HG02623 (cell line): ENCODE measurements around the gene ATP11A.
"Not testable (repeated sequence)": the region's sequence is repeated elsewhere in the genome, so short reads cannot be mapped to it uniquely, and the experiment has no call there.

ENCODE experiments used
- ATAC-seq: cut with Tn5 transposase; IDR thresholded peaks from one replicate; pipeline ENCODE4 v1.9.1; 2021; ENCODE audit warnings: moderate library complexity; ENCODE audit not compliant: unreplicated experiment

ATP11A gene

DNA sequence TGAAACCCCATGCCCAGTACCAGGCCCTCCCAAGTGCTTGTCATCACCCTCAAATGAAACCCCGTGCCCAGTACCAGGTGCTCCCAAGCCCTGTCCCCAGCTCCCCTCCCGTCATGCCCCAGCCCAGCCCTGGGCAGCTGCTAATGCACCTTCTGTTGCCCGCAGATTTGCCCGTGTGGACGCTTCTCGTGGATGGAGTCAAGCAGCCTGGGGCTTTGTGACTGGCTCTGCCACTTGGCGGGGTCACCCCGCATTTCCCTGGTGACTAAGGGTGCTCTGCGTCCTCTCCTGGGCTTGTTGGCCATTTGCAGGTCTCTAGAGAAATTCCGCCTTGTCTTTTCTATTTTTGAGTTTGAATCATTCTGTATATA is 82.7 kb downstream of the ATP11A start:
- no peak for ATAC-seq

DNA sequence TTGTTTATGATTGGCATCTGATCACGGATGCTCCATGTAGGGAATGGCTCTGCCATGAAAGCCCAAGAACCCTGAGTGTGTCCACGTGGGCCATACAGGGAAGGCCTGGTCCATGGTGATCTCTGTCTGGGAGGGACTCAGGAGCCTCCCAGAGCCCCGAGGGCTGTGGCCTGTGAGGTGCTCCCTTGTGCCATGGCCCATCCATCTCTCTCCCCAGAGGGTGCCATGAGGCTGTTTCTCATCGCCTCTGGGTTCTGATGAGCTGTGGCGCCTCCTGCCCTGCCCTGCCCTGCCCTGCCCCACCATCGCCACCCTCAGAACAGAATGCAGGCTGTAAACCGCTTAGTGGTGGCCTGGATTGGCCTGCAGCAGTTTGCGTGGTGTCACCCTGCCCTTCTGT is 83.1 kb downstream of the ATP11A start:
- no peak for ATAC-seq

DNA sequence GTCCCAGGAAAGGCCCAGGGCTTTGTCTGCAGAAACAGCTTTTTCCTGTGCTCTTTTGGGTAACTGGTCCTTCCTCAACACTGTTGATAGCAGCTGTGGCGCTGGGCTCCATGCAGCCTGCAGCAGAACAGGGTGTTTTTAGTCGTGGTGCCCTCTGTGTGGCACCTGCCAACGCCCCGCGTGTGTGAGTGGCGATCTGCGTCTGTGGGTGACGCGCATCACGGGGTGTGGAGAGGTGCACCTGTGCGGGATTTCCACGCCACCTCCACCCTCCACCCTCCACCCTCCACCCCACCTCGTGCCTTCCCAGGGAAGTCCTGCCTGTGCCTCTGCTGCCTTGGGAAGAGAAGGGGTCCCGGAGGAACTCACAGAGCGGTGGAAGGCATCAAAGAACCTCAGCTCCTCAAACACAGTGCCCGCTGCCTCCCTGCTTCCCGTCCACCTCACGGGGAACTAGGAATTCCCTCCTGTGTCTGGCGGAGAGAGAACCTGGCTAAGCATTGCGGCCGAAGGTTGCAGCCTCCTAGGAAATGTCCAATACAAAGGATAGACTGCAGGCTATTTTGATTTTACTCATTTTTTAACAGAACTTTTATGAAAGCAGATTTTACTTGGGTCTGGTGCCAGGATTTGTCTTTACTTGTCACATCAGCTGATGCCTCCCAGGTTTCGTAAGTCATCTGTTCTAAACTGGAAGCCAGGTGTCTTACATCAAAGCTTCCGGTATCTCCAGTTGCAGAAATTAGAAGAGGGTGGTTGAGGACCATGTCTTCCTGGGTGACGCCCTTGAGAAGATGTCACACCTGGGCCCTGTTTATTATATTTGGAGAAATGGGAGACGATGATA is 84.0 kb downstream of the ATP11A start:
- ATAC-seq = no peak

DNA sequence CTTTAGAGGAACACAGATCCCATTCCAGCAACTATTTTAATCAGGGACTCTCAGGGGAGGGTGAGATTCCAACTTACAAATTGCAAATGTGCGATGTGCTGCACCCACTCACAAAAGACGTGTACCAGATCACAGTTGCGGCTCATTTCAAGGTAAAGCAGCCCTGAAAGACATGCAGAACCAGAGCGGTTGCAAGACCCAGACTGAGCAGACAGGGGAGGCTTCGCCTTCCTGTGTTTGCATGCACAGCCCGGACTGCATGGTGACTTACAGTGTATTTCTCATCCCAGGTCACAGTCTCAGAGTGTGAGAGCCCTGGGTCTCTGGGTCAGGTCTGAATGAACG is 84.6 kb downstream of the ATP11A start:
- ATAC-seq = no peak

DNA sequence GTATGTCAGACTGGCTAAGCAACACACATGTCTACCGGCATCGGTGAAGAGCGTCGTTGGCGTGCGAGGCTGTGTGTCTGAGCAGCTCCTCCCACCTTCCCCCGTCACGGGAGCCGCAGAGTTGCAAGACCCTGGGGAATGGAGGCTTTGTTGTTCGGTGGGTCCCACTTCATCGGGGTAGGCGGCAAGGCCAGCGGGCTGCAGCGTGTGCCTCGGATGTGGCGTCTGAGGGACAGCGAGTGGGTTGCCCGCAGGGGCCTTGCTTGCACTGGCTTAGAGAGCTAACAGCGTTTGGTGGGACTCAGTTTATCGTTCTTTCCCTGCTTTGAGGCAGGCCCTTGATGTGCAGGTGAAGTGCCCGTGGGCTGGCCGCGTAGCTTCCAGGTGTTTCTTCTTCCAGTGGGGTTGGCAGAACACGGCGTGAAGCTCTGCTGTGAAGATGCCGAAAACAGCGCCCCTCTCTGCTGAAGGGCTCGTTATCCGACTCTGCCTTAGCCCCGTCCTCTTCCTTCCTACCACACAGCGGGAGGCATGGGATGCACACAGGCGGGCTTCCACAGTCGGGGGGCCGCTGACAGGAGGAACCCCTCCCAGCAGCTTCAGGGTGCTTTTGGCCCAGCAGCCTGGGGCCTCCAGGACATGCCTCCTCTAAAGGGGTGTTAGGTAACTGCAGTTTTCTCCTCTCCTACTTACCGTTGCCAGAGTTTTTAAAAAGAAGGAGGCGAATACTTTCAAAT is 85.2 kb downstream of the ATP11A start:
- no peak for ATAC-seq

DNA sequence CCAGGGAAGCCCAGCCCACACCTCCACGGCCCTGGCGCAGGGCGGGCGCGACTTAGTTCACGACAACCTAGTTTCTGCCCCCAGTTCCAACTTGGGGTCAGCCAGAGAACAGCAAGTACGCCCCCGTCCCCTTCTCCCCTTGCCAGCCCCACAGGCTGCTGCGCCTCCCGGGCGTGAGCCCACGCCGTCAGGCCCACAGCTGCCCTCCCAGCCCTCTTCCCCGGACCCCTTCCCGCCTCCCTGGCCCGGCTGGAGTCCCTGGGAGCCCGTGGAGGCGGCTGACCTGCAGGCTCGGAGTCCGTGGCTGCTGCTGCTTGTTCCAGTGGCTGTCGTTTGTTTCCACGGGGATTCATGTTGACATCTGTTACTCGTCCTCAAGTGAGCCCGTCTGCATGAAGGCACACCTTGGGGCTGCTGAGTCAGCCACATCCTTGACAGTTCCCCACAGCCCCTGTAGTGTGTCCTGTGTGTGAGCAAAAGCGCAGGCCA is 86.0 kb downstream of the ATP11A start:
- no peak for ATAC-seq

DNA sequence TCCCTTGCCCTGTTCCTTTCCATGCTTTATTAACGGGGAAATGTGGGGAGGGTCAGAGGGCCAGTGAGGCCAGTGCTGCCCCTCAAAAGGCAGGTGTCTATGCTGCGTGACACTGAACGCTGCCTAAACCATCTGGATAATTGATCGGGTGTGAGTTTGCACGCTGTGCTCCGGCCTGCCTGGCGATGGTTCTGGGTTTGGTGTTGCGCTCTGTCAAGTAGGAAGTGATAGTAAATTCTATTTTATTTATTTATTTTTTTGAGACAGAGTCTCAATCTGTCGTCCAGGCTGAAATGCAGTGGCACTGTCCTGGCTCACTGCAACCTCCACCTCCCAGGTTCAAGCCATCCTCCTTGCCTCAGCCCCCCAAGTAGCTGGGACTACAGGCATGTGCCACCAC is 86.5 kb downstream of the ATP11A start:
- no peak for ATAC-seq

DNA sequence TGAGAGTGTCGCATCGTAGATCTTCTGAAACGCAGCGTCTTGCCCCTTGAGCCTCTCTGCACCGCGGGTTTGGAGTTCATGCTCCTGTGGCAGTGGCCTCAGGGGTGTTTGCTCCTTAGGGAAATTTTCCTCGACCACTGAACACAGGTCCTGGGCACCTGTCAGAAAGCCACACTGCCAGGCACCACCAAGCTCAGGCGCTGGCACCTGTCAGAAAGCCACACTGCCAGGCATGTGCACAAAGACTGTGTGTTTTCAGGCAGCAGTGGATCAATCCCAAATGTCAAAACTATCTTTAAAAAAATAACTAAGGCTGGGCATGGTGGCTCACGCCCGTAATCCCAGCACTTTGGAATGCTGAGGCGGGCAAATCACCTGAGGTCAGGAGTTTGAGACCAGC is 87.1 kb downstream of the ATP11A start:
- ATAC-seq = no peak

DNA sequence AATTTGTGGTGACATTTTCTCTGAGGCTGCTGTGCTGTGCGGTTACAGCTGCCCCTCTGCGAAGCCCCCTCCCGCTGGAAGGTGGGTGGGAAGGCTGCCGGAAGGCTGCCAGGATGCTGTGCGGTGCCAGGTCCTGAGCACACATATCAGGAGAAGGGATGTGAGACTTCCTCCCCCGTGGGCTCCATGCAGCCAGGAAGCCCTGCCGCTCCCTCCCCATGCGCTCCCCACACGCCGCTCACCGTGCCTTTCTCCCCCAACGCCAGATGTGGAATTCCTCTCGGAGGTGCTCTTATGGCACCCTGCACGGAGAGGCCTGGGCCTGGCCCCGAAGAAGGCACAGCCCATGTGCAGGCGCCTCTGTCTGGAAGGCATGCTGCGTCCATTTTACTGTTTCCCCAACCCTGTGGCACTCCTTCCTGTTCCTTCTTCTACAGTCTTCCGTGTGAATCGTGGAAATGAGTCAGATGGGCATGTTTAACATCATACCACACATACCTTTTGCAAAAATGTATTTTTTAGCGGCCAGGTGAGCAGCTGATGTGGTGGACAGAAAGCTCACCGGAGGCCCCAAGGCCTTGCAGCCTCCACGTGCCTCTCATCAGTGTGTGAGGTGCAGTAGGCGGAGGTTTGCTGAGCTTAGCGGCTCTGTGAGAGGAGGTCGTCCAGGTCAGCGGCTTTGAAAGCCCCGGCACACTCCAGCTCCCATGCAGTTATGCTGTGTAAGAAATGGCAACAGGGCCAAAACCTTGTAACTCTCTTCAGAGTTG is 88.0 kb downstream of the ATP11A start:
- no peak for ATAC-seq

DNA sequence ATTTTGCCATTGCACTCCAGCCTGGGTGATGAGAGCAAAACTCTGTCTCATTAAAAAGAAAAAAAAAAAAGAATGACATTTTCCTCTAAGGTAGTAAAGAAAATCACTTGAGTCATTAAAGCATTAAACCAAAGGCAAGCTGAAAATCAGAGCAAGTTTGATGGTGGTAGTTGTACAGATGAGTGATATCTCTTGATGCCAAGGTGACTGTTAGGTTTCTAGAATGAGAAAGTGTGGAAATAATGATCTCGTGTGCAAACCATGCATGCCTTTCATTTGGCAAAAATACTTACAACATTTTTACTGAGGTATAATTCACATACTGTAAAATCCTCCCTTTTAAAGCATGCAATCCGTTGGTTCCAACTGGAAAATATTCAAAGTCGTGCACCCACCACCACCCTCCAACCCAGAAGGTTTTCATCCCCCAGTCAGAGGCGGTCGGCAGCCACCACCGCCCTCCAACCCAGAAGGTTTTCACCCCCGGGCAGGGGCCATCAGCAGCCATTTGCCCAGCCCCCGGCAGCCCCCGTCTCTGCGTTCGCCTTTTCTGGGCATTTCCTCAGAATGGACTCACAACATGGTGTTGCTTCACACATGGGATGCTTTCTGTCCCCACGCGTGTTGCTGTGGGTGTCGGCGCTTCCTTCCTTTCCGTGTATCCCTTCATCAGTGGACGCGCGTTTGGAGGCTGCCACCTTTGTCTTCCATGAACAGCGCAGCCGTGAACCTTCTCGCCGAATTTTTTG is 90.2 kb downstream of the ATP11A start:
- ATAC-seq = no peak

DNA sequence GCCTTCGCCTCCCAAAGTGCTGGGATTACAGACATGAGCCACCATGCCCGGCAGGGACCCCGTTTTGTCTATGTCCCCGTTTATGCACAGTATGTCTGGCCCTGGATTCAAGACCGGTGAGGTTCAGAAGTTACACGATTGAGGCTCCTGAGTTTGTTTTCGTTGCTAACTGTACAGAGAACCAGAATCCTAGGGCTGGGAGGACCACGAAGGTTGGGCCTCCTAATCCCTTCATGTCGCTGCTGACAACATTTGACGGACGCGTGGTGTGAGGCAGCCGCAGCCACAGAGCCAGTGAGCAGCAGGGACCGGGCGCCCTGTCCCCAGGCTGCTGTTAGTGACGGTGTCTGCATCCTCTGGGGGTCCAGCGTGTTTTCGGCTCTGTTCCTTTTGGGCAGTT is 91.4 kb downstream of the ATP11A start:
- ATAC-seq = no peak

DNA sequence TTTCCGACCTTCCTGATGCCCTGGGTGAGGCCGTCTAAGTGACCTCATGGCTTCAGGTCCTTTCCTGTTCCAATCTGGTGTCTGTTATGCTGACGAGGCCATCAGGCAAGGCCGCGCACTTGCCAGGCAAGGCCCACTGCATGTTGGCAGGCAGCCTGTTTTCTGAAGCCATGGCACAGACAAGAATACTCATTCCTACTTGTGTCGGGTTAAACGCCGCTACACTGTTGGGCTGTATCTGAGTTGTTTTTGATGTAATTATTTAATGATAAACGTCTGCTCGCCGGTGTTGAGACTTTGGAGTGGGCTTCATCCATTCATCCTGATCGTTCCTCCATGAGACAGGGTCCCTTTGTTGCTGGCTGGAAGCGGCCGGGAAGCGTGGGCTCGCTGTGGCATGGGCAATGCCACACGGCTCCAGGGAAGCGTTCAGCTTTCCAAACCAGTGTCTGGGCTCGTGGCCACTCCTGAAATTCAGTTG is 92.1 kb downstream of the ATP11A start:
- no peak for ATAC-seq

DNA sequence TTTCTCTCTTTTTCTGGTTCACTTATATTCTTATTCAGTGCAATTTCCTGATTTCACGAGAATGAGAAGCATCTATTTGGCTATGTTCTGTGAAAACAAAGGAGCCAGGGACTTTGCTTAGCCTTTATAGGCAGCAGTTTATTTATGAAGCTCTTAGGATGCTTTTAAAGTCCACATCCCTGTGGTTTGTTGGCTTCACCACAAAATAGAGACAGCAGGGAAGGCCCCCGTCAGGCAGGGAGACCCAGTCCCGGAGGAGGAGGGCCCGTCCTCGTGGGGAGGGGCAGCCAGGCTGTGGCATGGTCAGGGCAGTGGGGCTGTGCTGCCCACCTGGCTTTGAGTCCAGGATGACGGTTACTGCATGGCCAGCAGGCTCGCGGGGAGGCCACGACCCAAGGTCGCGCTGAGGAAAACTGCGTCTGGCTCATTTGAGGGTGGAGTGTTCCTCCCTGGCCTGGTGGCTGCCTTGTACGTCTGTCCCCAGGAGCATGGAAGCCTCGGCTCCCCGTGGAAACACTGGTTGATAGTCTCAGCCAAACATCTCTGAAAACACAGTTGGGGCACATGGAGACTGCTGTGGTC is 92.7 kb downstream of the ATP11A start:
- no peak for ATAC-seq

DNA sequence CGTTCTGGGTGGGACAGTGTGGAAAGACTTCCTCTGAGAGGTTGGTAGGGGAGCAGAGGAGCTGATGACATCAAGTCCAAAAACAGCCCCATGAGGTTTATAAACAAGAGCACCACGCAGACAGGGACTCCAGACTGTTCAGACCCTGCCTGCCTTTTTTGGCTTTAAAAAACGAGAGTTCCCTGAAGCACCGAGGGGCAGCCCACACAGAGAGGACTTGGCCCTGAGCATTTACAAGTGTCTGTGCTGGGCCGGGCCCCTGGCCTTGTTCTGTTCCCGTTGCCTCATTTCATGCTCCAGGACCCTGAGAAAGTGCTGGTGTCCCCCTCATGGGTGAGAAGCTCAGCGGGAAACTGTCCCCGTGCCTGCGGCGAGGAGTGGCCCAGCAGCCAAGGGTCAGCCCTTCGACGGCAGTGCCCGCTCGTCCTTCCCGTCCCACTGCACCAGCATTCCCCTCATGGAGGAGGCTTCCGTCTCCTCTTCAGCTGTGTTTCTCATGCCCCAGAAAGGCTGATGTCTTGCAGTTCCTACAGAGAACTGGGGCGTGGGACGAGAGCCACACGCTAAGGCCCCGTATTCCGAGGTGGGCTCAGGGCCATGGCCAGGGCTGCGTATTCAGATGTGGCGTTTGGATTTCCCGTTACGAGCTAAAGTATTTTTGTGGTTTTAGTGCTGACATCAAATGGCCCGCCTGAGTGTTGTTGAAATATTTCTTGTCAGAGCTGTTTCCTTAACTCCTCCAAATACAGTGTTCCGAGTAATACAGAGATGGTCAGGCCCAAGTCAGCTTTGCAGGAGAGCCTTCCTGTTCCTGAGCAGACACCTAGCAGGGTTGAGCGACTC is 93.5 kb downstream of the ATP11A start:
- no peak for ATAC-seq

DNA sequence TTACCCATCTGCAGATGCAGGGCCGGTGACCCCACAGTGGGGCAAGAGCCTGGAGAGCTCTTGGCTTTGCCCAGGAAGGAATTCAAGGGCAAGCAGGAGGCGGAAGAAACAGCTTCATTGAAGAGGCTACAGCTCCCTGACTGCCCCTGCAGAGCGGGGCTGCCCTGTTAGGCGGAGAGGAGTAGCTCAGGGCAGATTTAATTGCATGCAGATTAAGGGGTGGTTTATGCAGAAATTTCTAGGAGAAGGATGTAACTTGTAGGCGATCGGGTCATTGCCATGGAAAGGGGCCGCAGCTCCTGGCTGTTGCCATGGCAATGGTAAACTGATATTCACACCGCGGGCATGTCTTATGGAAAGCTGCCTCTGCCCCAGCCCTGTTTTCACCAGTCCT is 94.1 kb downstream of the ATP11A start:
- ATAC-seq = no peak

DNA sequence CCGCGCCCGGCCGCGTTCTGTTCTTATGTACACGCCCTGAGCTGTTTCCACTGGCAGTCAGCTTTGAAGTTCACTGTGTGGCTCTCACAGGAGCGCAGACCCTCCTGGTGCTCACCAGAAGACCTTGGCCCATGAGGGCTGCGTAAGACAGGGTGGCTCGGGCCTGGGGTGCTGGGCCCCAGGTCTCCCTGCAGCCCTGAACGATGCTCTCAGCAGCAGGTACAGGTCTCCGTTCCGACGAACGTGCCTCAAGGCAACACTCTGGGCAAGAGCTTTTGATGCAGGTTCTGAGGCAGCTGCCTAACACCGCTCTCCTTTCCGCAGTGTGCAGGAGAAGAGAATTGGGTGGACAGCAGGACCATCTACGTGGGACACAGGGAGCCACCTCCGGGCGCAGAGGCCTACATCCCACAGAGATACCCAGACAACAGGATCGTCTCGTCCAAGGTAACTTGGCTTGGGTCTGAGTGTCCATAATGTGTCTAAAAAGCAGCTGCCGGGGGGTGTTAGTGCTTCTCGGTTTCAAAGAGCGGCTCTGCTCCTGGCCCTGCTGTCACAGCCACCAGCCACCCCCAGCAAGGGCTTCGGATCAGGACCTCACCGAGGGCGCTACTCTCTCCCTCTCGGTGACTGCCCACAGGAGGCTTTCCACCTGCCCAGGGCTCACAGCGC is 95.1 kb downstream of the ATP11A start:
- no peak for ATAC-seq

DNA sequence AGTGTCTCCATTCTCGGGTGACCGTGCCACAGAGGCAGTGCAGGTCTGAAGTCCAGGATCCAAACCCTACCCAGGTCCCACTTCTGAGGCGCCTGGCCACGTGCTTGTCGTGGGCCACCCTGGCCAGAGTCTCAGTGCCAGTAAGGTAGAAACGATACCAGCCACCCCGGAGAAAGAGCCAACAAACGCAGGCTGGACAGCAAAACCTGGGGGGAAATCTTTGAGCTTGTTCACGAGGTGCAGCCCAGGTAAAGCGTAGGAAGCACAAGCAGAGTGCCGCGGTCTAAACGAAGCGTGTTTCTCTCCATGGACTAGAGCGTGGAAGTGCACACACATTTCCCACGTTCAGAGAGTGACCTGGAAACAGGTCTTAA is 95.6 kb downstream of the ATP11A start:
- no peak for ATAC-seq

DNA sequence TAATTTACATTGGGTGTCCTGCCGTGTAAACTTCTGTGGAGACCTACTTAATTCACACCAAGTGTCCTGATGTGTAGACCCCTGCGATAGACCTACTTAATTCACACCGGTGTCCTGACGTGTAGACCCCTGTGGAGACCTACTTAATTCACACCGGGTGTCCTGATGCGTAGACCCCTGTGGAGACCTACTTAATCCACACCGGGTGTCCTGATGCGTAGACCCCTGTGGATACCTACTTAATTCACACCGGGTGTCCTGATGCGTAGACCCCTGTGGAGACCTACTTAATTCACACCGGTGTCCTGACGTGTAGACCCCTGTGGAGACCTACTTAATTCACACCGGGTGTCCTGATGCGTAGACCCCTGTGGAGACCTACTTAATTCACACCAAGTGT is 97.0 kb downstream of the ATP11A start:
- ATAC-seq = not testable (repeated sequence)
